Brain microvascular endothelial cell (primary cell): ENCODE results near the gene NBDY.

Experiments
- DNase-seq: peaks from one replicate; pipeline ENCODE4 v3.0.0-alpha.2; 2020
- H3K27ac ChIP-seq: fragments of 250-450 bp; sonication (Bioruptor Pico); 2 replicates; pipeline ENCODE4 v1.5.1; 2020; ENCODE audit warnings: mild to moderate bottlenecking, moderate library complexity
- H3K27me3 ChIP-seq: fragments of 250-450 bp; sonication (Bioruptor Pico); replicated peaks from 2 replicates; pipeline ENCODE4 v1.5.1; 2020; ENCODE audit warnings: mild to moderate bottlenecking
- H3K36me3 ChIP-seq: fragments of 250-450 bp; sonication (Bioruptor Pico); replicated peaks from 2 replicates; pipeline ENCODE4 v1.5.1; 2020; ENCODE audit warnings: mild to moderate bottlenecking
- H3K4me3 ChIP-seq: 2 replicates; pipeline ENCODE4 v1.5.1; 2011; ENCODE audit warnings: low read depth, mild to moderate bottlenecking, control low read depth, low read length, moderate library complexity
- CTCF ChIP-seq: IDR thresholded peaks from 2 replicates; pipeline ENCODE4 v1.5.1; 2011; ENCODE audit warnings: low read depth, mild to moderate bottlenecking, moderate library complexity, low read length, control low read depth, inconsistent platforms; ENCODE audit errors: missing control alignments
- in situ Hi-C: cut with HindIII; loops from 2 replicates; pipeline ENCODE4 v1.10.0; 2017; ENCODE audit warnings: low sequenced_read_pairs, low pct_ligation_motif_present

Gene NBDY

GRCh38 chrX:56733459-56734046 lies 4.5 kb downstream of the NBDY start:
- in situ Hi-C loops = no loop called here
- H3K27me3 ChIP-seq = no peaks in the 10 kb centered on the region
- DNase-seq = peak; percentile 54
- TF ChIP-seq CTCF = peak; percentile 63
- H3K36me3 ChIP-seq = no peaks in the 10 kb centered on the region
- no peak overlapping the region for H3K4me3 ChIP-seq
- H3K27ac ChIP-seq = no peak overlapping the region

- DNase-seq = no peak
- in situ Hi-C loops = no loop called here
- H3K36me3 ChIP-seq = no peaks in the 10 kb centered on the region
- H3K27me3 ChIP-seq = no peaks in the 10 kb centered on the region
- no peak overlapping the region for H3K27ac ChIP-seq
- no peak overlapping the region for H3K4me3 ChIP-seq
- no peak for TF ChIP-seq CTCF
These were observed 7.2 kb downstream of the NBDY start for GRCh38 chrX:56736219-56736618.

GRCh38 chrX:56738670-56739069 lies 9.6 kb downstream of the NBDY start:
- in situ Hi-C loops = no loop called here
- no peaks in the 10 kb centered on the region for H3K36me3 ChIP-seq
- H3K27me3 ChIP-seq = no peaks in the 10 kb centered on the region
- H3K4me3 ChIP-seq = no peak overlapping the region
- no peak overlapping the region for H3K27ac ChIP-seq
- DNase-seq = no peak
- no peak for TF ChIP-seq CTCF

GRCh38 chrX:56744996-56745395 lies 16.0 kb downstream of the NBDY start:
- TF ChIP-seq CTCF = no peak
- peak; percentile 60 for DNase-seq
- Histone ChIP-seq H3K27me3 (no peaks in the 10 kb centered on the region), H3K36me3 (no peaks in the 10 kb centered on the region), H3K4me3 (no peak overlapping the region), H3K27ac (peak overlapping the region; percentile 27)
- in situ Hi-C loops = no loop called here

GRCh38 chrX:56746996-56747395 lies 18.0 kb downstream of the NBDY start:
- in situ Hi-C loops = no loop called here
- no peaks in the 10 kb centered on the region for H3K36me3 ChIP-seq
- no peaks in the 10 kb centered on the region for H3K27me3 ChIP-seq
- no peak for DNase-seq
- H3K4me3 ChIP-seq = no peak overlapping the region
- H3K27ac ChIP-seq = no peak overlapping the region
- no peak for TF ChIP-seq CTCF

- H3K4me3 ChIP-seq = no peak overlapping the region
- no peaks in the 10 kb centered on the region for H3K36me3 ChIP-seq
- in situ Hi-C loops = no loop called here
- no peak for DNase-seq
- no peak for TF ChIP-seq CTCF
- no peak overlapping the region for H3K27ac ChIP-seq
- H3K27me3 ChIP-seq = no peaks in the 10 kb centered on the region
These were observed 22.0 kb downstream of the NBDY start for GRCh38 chrX:56751071-56751470.
